H9 (cell line): ENCODE data around the gene BMERB1. TPM values are rescaled to one million over a fixed set of nuclear protein-coding genes. Genes with fewer than 3 reads are reported as not detected.
"Not testable (repeated sequence)": the region's sequence is repeated elsewhere in the genome, so short reads cannot be mapped to it uniquely, and the experiment has no call there.

ENCODE experiments used
- DNase-seq: peaks from one replicate; pipeline ENCODE4 v3.0.0-alpha.2; 2017
- H2AFZ ChIP-seq: one replicate; pipeline ENCODE4 v1.6.1; 2013; ENCODE audit warnings: mild to moderate bottlenecking, low read length, control low read depth, moderate library complexity
- H2AK5ac ChIP-seq: 2 replicates; pipeline ENCODE4 v1.6.1; 2013; ENCODE audit warnings: low read length, control low read depth, mixed read lengths; ENCODE audit not compliant: insufficient read length
- H2BK120ac ChIP-seq: one replicate; pipeline ENCODE4 v1.6.1; 2013; ENCODE audit warnings: low read depth, mild to moderate bottlenecking, low read length, control low read depth, inconsistent platforms; ENCODE audit not compliant: poor library complexity, severe bottlenecking
- H2BK12ac ChIP-seq: 2 replicates; pipeline ENCODE4 v1.6.1; 2013; ENCODE audit warnings: low read length, control low read depth, mixed read lengths, low read depth; ENCODE audit not compliant: insufficient read length
- H2BK15ac ChIP-seq: 2 replicates; pipeline ENCODE4 v1.6.1; 2013; ENCODE audit warnings: low read depth, low read length, control low read depth
- H2BK20ac ChIP-seq: one replicate; pipeline ENCODE4 v1.6.1; 2013; ENCODE audit warnings: low read depth, mild to moderate bottlenecking, low read length, control low read depth, inconsistent platforms; ENCODE audit not compliant: poor library complexity, severe bottlenecking
- H2BK5ac ChIP-seq: 2 replicates; pipeline ENCODE4 v1.6.1; 2013; ENCODE audit warnings: low read length, control low read depth, mixed read lengths; ENCODE audit not compliant: insufficient read length
- H3K14ac ChIP-seq: 2 replicates; pipeline ENCODE4 v1.6.1; 2013; ENCODE audit warnings: low read length, control low read depth; ENCODE audit not compliant: insufficient read depth
- H3K18ac ChIP-seq: 2 replicates; pipeline ENCODE4 v1.6.1; 2013; ENCODE audit warnings: low read depth, mild to moderate bottlenecking, mixed read lengths, low read length, control low read depth; ENCODE audit not compliant: insufficient read length
- H3K23ac ChIP-seq: 2 replicates; pipeline ENCODE4 v1.6.1; 2013; ENCODE audit warnings: low read length, control low read depth, mixed read lengths, low read depth; ENCODE audit not compliant: insufficient read length
- H3K23me2 ChIP-seq: 2 replicates; pipeline ENCODE4 v1.6.1; 2013; ENCODE audit warnings: low read depth, mild to moderate bottlenecking, mixed read lengths, low read length, control low read depth; ENCODE audit not compliant: insufficient read length, poor library complexity, severe bottlenecking
- H3K27ac ChIP-seq: 2 replicates; pipeline ENCODE4 v1.5.1; 2013; ENCODE audit warnings: low read length, control low read depth, mixed read lengths, low read depth; ENCODE audit not compliant: insufficient read length
- H3K27me3 ChIP-seq: 2 replicates; pipeline ENCODE4 v1.6.1; 2013; ENCODE audit warnings: low read length, control low read depth, inconsistent platforms; ENCODE audit not compliant: insufficient read depth
- H3K4ac ChIP-seq: 2 replicates; pipeline ENCODE4 v1.6.1; 2013; ENCODE audit warnings: low read depth, mild to moderate bottlenecking, control low read depth, inconsistent platforms, low read length, moderate library complexity
- H3K4me1 ChIP-seq: 2 replicates; pipeline ENCODE4 v1.6.1; 2013; ENCODE audit warnings: low read length, control low read depth, inconsistent platforms; ENCODE audit not compliant: insufficient read depth
- H3K4me2 ChIP-seq: 2 replicates; pipeline ENCODE4 v1.6.1; 2013; ENCODE audit warnings: low read length, control low read depth, mixed read lengths; ENCODE audit not compliant: insufficient read length, insufficient read depth
- H3K56ac ChIP-seq: 2 replicates; pipeline ENCODE4 v1.6.1; 2013; ENCODE audit warnings: low read depth, mild to moderate bottlenecking, mixed read lengths, low read length, control low read depth; ENCODE audit not compliant: insufficient read length
- H3K79me1 ChIP-seq: 2 replicates; pipeline ENCODE4 v1.6.1; 2013; ENCODE audit warnings: low read depth, mild to moderate bottlenecking, moderate library complexity, low read length, control low read depth, inconsistent platforms; ENCODE audit not compliant: insufficient read depth, poor library complexity, severe bottlenecking
- H3K79me2 ChIP-seq: 2 replicates; pipeline ENCODE4 v1.6.1; 2013; ENCODE audit warnings: low read length, control low read depth, inconsistent platforms; ENCODE audit not compliant: insufficient read depth
- H3K9ac ChIP-seq: 2 replicates; pipeline ENCODE4 v1.6.1; 2013; ENCODE audit warnings: low read length, control low read depth, mixed read lengths; ENCODE audit not compliant: insufficient read length; ENCODE audit errors: extremely low read depth
- H3K9me3 ChIP-seq: one replicate; pipeline ENCODE4 v1.6.1; 2013; ENCODE audit warnings: low read depth, low read length, inconsistent platforms; ENCODE audit not compliant: control insufficient read depth
- H3T11ph ChIP-seq: one replicate; pipeline ENCODE4 v1.6.1; 2013; ENCODE audit warnings: mild to moderate bottlenecking, low read length, control low read depth, inconsistent platforms
- H4K20me1 ChIP-seq: one replicate; pipeline ENCODE4 v1.6.1; 2013; ENCODE audit not compliant: control insufficient read depth, insufficient read length, insufficient read depth
- H4K5ac ChIP-seq: 2 replicates; pipeline ENCODE4 v1.6.1; 2013; ENCODE audit warnings: low read depth, mild to moderate bottlenecking, mixed read lengths, low read length, control low read depth; ENCODE audit not compliant: insufficient read length
- H4K8ac ChIP-seq: replicated peaks from 2 replicates; pipeline ENCODE4 v1.6.1; 2013; ENCODE audit warnings: low read length, control low read depth, mixed read lengths, low read depth; ENCODE audit not compliant: insufficient read length
- H4K91ac ChIP-seq: 2 replicates; pipeline ENCODE4 v1.6.1; 2013; ENCODE audit warnings: low read depth, mild to moderate bottlenecking, moderate library complexity, mixed read lengths, low read length, control low read depth; ENCODE audit not compliant: insufficient read length
- H3K27ac Mint-ChIP-seq, 3 experiments: 2 replicates in 2 of 3; 3 replicates in 1 of 3; pipeline ENCODE4 v1.8.0; 2020 to 2021; ENCODE audit warnings: mixed read lengths in 3 of 3, mild to moderate bottlenecking in 1 of 3, moderate library complexity in 1 of 3
- H3K27me3 Mint-ChIP-seq: 2 replicates; pipeline ENCODE4 v1.8.0; 2021; ENCODE audit warnings: low read depth, mild to moderate bottlenecking, moderate library complexity, mixed read lengths
- H3K36me3 Mint-ChIP-seq, 3 experiments: 2 replicates in 2 of 3; 3 replicates in 1 of 3; pipeline ENCODE4 v1.8.0; 2020 to 2021; ENCODE audit warnings: low read depth in 3 of 3, mixed read lengths in 3 of 3; ENCODE audit not compliant: insufficient read depth in 1 of 3
- H3K4me1 Mint-ChIP-seq, 2 experiments: 2 replicates each; pipeline ENCODE4 v1.8.0; 2020; ENCODE audit warnings: mixed read lengths in 2 of 2
- H3K4me3 Mint-ChIP-seq, 2 experiments: 2 replicates in 1 of 2; 3 replicates in 1 of 2; pipeline ENCODE4 v1.8.0; 2020 to 2021; ENCODE audit warnings: mild to moderate bottlenecking in 2 of 2, mixed read lengths in 2 of 2, moderate library complexity in 1 of 2
- H3K9me3 Mint-ChIP-seq, 2 experiments: 2 replicates in 1 of 2; 3 replicates in 1 of 2; pipeline ENCODE4 v1.8.0; 2020; ENCODE audit warnings: mild to moderate bottlenecking in 2 of 2, mixed read lengths in 2 of 2, moderate library complexity in 1 of 2
- CTCF ChIP-seq: fragments of 200-600 bp; sonication (generic); conservative IDR thresholded peaks from 3 replicates; pipeline ENCODE4 v1.8.0; 2021; ENCODE audit warnings: antibody characterized with exemption, mild to moderate bottlenecking
- WGBS: extraction: QIAGEN DNeasy Blood & Tissue Kit; methylation state at CpG from one replicate; pipeline ENCODE4 v1.1.7; 2013; ENCODE audit warnings: missing lambda C conversion rate, low lambda C conversion rate, mixed read lengths; ENCODE audit not compliant: insufficient read length; ENCODE audit errors: extremely low coverage; 5-methylcytosine and 5-hydroxymethylcytosine counted together
- total RNA-seq: library from RNA; stranded (reverse); gene quantifications from 2 replicates; pipeline ENCODE4 v1.2.1, GENCODE V29; 2021

The BMERB1 gene
- total RNA-seq, 1 experiment from 2014 or later, result 19.5 TPM

- no peak overlapping the region for H3K9ac ChIP-seq
- no peak overlapping the region for H2BK5ac ChIP-seq
These were observed 30.9 kb upstream of the BMERB1 start for GRCh38 chr16:15403392-15403995.

GRCh38 chr16:15404091-15404490 is 30.3 kb upstream of the BMERB1 start:
- not testable (repeated sequence) for H3K79me2 ChIP-seq, H3K79me1 ChIP-seq, H3K27me3 Mint-ChIP-seq, H2BK20ac ChIP-seq, H3K27ac ChIP-seq, H3K23ac ChIP-seq, H3K14ac ChIP-seq, H3K9me3 ChIP-seq, H3T11ph ChIP-seq, H3K36me3 Mint-ChIP-seq, H3K23me2 ChIP-seq, H3K4me1 ChIP-seq, H4K20me1 ChIP-seq, H2BK12ac ChIP-seq, H2BK5ac ChIP-seq, H2AK5ac ChIP-seq, H3K56ac ChIP-seq, DNase-seq, H2AFZ ChIP-seq, H3K9ac ChIP-seq, H4K91ac ChIP-seq, H3K4ac ChIP-seq, H4K5ac ChIP-seq, H3K18ac ChIP-seq, H2BK120ac ChIP-seq, H2BK15ac ChIP-seq, H4K8ac ChIP-seq, H3K4me3 Mint-ChIP-seq, H3K4me2 ChIP-seq, H3K27me3 ChIP-seq, H3K9me3 Mint-ChIP-seq
- no CpG with 5 or more reads among the region's 3 CpGs for WGBS
- Mint-ChIP-seq H3K27ac (peak overlapping the region; percentile 28 to 97 (median 32); a peak in 3 of 7 replicates), H3K4me1 (peaks cover 21 to 29% of the 10 kb centered on the region in 2 experiments)

More at GRCh38 chr16:15403392-15403995, 30.9 kb upstream of the BMERB1 start:
- H2AFZ ChIP-seq, result no peak overlapping the region
- H2BK120ac ChIP-seq, result no peak overlapping the region
- H3K23me2 ChIP-seq, result no peaks in the 10 kb centered on the region
- no peaks in the 10 kb centered on the region for H4K20me1 ChIP-seq
- H2AK5ac ChIP-seq, result no peak overlapping the region
- H3K79me2 ChIP-seq, result no peaks in the 10 kb centered on the region
- H3K4me2 ChIP-seq, result no peak overlapping the region
- Mint-ChIP-seq H3K9me3 (no peaks in the 10 kb centered on the region), H3K27me3 (no peaks in the 10 kb centered on the region), H3K36me3 (peaks cover 0 to 5% (median 0%) of the 10 kb centered on the region in 3 experiments; a peak in 1 of 7 replicates), H3K4me3 (peak overlapping the region in 1 of 2 experiments; percentile 40; a peak in 2 of 5 replicates), H3K27ac (peak overlapping the region in 2 of 3 experiments; percentile 95 to 97; a peak in 4 of 7 replicates), H3K4me1 (peaks cover 25 to 34% of the 10 kb centered on the region in 2 experiments)
- no peak for DNase-seq
- TF ChIP-seq CTCF, result no peak
- WGBS, result no CpG with 5 or more reads among the region's 9 CpGs
- H4K5ac ChIP-seq, result no peak overlapping the region
- no peak overlapping the region for H3K27ac ChIP-seq
- H2BK20ac ChIP-seq, result no peak overlapping the region
- no peak overlapping the region for H2BK15ac ChIP-seq
- H4K8ac ChIP-seq, result no peak overlapping the region
- H3K27me3 ChIP-seq, result no peaks in the 10 kb centered on the region
- H3K23ac ChIP-seq, result no peak overlapping the region
- no peaks in the 10 kb centered on the region for H3K9me3 ChIP-seq
- peaks cover 8% of the 10 kb centered on the region; the same call in 1 of the 2 replicates for H3K4me1 ChIP-seq
- H4K91ac ChIP-seq, result no peak overlapping the region
- H2BK12ac ChIP-seq, result no peak overlapping the region
- no peak overlapping the region for H3K56ac ChIP-seq
- H3K4ac ChIP-seq, result no peak overlapping the region
- no peak overlapping the region for H3K18ac ChIP-seq
- H3K79me1 ChIP-seq, result no peaks in the 10 kb centered on the region
- H3K14ac ChIP-seq, result no peak overlapping the region
- no peak overlapping the region for H3T11ph ChIP-seq
